Measurements from ENCODE around the gene LCP1. TPM values are rescaled to one million over a fixed set of nuclear protein-coding genes. Genes with fewer than 3 reads are reported as not detected.

LCP1 gene
- total RNA-seq, 2 donors from 2014 or later, result 8.6 to 31.7 TPM

DNA sequence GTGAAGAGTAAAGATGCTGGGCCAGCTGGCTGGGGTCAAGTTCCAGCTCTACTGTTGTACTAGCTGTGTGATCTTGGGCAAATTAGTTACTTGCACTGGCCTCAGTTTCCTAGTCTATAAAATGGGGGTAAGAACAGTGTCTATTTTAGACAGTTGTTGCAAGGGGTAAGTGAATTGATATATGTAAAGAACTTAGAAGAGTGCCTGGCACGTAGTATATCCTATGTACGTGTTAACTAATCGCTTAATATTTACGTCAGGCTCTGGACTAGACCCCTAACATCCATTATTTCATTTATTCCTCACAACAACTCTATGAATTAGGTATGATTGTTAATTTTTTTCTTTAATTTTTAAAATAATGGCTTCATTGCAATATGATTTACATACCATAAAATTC is 3.7 kb upstream of the LCP1 start:
- Histone ChIP-seq H3K27ac (no peak overlapping the region), H3K36me3 (no peaks in the 10 kb centered on the region), H3K9me3 (no peaks in the 10 kb centered on the region), H3K4me1 (no peaks in the 10 kb centered on the region), H3K4me3 (no peak overlapping the region), H3K27me3 (no peaks in the 10 kb centered on the region)
- no peak for DNase-seq (ENCODE audit: low spot score)
- TF ChIP-seq, protein P1, sequence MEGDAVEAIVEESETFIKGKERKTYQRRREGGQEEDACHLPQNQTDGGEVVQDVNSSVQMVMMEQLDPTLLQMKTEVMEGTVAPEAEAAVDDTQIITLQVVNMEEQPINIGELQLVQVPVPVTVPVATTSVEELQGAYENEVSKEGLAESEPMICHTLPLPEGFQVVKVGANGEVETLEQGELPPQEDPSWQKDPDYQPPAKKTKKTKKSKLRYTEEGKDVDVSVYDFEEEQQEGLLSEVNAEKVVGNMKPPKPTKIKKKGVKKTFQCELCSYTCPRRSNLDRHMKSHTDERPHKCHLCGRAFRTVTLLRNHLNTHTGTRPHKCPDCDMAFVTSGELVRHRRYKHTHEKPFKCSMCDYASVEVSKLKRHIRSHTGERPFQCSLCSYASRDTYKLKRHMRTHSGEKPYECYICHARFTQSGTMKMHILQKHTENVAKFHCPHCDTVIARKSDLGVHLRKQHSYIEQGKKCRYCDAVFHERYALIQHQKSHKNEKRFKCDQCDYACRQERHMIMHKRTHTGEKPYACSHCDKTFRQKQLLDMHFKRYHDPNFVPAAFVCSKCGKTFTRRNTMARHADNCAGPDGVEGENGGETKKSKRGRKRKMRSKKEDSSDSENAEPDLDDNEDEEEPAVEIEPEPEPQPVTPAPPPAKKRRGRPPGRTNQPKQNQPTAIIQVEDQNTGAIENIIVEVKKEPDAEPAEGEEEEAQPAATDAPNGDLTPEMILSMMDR (IDR thresholded peaks at IDR 0.05), result no peak

DNA sequence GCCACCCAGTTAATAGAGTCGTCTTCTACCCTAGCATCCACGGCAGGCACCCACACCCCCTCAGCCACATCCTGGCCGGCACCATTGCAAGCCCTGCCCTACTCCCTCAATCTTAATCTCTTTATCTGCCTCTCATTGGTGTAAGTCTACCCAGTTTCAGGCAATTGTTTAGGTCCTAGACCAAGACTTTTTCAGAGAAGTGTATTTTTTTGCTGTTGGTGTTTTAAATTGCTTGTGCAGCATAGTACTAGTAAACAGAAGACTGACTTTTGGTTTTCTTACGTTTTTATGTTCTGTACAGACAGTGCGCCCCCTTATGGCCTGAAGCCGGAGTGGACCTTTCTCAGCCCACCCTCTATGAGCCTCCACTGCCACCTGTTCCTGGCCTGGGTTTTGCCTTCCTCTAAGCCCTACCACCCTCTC is 2.3 kb upstream of the LCP1 start:
- Histone ChIP-seq H3K9me3 (no peaks in the 10 kb centered on the region), H3K27ac (no peak overlapping the region), H3K4me1 (no peaks in the 10 kb centered on the region), H3K36me3 (no peaks in the 10 kb centered on the region), H3K4me3 (no peak overlapping the region), H3K27me3 (no peaks in the 10 kb centered on the region)
- no peak for DNase-seq (ENCODE audit: low spot score)
- TF ChIP-seq, protein P1 (IDR thresholded peaks at IDR 0.05), result peak in 1 of 2 donors; percentile 40

DNA sequence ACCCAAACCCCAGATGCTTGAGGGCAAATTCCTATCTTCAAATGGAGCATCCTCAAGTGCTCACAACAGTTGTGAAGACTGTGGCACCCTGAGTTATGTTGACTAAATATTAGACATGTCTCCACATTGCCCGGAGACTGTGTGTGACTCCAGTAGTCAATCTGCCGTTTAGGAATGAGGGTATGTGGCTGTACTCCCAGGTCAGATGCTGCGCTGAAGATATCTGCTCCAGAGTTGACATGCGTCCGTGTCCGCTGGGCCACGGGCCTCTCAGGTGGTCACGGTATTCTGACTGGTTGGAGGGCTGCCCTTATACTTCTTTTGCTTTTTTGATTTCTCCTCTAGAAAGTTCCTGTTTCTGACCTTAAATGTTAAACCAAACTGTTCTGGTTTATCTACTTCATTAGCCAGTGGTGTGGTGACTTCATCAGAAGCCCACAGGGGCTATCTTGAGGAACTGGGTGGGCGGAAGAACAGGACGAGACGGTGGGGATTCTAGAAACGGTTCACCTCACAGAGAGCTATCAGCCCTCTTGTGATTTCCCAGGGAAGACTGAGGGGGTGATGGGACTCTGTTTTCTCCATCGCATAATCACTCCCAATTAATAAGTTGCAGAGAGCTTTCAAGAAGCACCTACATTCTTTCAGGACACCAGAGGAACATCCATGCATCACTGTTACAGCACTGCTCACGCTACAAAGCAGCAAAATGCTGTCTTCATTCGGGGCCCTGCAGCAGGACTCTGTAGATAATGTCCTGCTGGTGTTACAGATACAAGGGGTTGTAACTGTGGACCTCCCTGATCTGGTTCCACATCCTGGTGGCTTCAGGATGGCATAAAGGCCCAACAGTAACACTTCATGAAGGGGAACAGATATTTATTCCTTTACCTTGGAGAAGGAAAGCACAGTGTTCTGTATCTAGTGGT is 1.3 kb upstream of the LCP1 start:
- no peaks in the 10 kb centered on the region for H3K4me1 ChIP-seq
- H3K9me3 ChIP-seq, result no peaks in the 10 kb centered on the region
- no peak overlapping the region for H3K4me3 ChIP-seq
- DNase-seq (ENCODE audit: low spot score), result no peak
- H3K27ac ChIP-seq, result no peak overlapping the region
- H3K27me3 ChIP-seq, result no peaks in the 10 kb centered on the region
- no peaks in the 10 kb centered on the region for H3K36me3 ChIP-seq
- TF ChIP-seq, protein P1 (IDR thresholded peaks at IDR 0.05), result no peak

DNA sequence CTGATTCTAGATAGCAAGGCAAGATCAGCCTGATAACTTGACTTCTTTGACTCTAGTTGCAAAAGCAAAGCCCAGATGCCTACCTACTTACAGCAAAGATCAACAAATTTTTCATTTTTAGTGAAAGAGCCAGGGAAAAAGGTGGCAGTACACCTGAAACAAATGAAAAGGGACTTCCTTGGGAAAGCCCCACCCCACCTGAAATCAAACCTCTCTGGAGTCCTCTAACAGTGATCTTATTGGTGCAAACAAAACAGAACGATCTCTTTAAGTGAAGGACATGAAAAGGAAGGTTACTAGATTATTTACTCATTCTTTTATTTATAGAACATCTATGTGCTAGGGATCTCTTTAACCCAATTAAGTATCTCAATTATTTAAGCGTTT is 507 bp upstream of the LCP1 start:
- Histone ChIP-seq H3K4me3 (no peak overlapping the region), H3K27me3 (no peaks in the 10 kb centered on the region), H3K9me3 (no peaks in the 10 kb centered on the region), H3K36me3 (no peaks in the 10 kb centered on the region), H3K4me1 (no peaks in the 10 kb centered on the region), H3K27ac (no peak overlapping the region)
- TF ChIP-seq, protein P1 (IDR thresholded peaks at IDR 0.05), result no peak
- DNase-seq (ENCODE audit: low spot score), result no peak

DNA sequence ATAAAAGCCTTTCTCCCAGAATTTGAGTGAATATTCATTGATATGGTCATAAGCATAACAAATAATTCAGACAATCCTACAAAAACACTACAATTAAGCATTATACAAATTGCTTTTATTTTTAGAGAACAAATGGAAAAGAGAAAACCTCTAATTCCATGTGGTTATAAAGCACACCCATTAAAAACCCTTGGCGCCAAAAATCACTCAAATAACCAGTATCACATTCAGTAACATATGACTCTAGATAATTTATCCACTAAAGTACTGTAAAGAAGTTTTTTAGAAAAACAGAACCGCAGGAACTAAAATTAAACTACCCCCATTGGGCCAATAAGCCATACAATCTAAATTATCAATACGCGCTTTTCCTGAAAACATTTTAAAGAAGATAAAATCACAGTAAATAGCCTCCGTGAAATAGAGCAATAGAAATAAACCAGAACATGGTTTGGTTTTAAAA is 569 bp downstream of the LCP1 start:
- Histone ChIP-seq H3K9me3 (no peaks in the 10 kb centered on the region), H3K27me3 (no peaks in the 10 kb centered on the region), H3K4me1 (no peaks in the 10 kb centered on the region), H3K27ac (peak overlapping the region in 1 of 2 donors; percentile 10), H3K36me3 (no peaks in the 10 kb centered on the region), H3K4me3 (peak overlapping the region in 1 of 2 donors; percentile 21)
- no peak for DNase-seq (ENCODE audit: low spot score)
- TF ChIP-seq, protein P1 (IDR thresholded peaks at IDR 0.05), result no peak
